Measurements from ENCODE around the gene DYNLT1. TPM values are rescaled to one million over a fixed set of nuclear protein-coding genes. Genes with fewer than 3 reads are reported as not detected.
"Not testable (repeated sequence)": the region's sequence is repeated elsewhere in the genome, so short reads cannot be mapped to it uniquely, and the experiment has no call there.

DYNLT1 gene
- total RNA-seq, 1 donor from 2014 or later: 126 TPM

- Histone ChIP-seq H3K27me3 (ENCODE audit: low read depth) (no peaks in the 10 kb centered on the region), H3K9me3 (replicated peaks) (peaks cover 11% of the 10 kb centered on the region), H3K27ac (replicated peaks) (peak overlapping the region; percentile 49), H3K4me1 (peaks cover 38% of the 10 kb centered on the region), H3K4me3 (no peak overlapping the region), H3K36me3 (peaks cover 32% of the 10 kb centered on the region)
- no peak for TF ChIP-seq CTCF (IDR thresholded peaks at IDR 0.05; ENCODE audit: borderline replicate concordance)
- no peak for DNase-seq
- intact Hi-C loops (cut with micrococcal nuclease): no loop called here
Observed at GRCh38 chr6:158610319-158610968, 34.1 kb downstream of the DYNLT1 start.

- H3K27me3 ChIP-seq (ENCODE audit: low read depth): no peaks in the 10 kb centered on the region
- intact Hi-C loops (cut with micrococcal nuclease): loop anchor here (5.0 to 10.0 kb wide), 2 partner anchors 95 to 392 kb away; no protein-coding TSS in a partner anchor
- H3K4me1 ChIP-seq: peaks cover 38% of the 10 kb centered on the region
- H3K4me3 ChIP-seq: no peak overlapping the region
- H3K9me3 ChIP-seq (replicated peaks): peaks cover 3% of the 10 kb centered on the region
- H3K27ac ChIP-seq (replicated peaks): peak overlapping the region; percentile 49
- H3K36me3 ChIP-seq: peaks cover 25% of the 10 kb centered on the region
- no peak for TF ChIP-seq CTCF (IDR thresholded peaks at IDR 0.05; ENCODE audit: borderline replicate concordance)
- no peak for DNase-seq
Observed at GRCh38 chr6:158609455-158610155, 34.9 kb downstream of the DYNLT1 start.

- H3K4me3 ChIP-seq: no peak overlapping the region
- H3K4me1 ChIP-seq: peaks cover 38% of the 10 kb centered on the region
- intact Hi-C loops (cut with micrococcal nuclease): loop anchor here (5.0 to 10.0 kb wide), 2 partner anchors 93 to 391 kb away; no protein-coding TSS in a partner anchor
- peaks cover 25% of the 10 kb centered on the region for H3K36me3 ChIP-seq
- no peak overlapping the region for H3K27ac ChIP-seq (replicated peaks)
- no peak for DNase-seq
- no peak for TF ChIP-seq CTCF (IDR thresholded peaks at IDR 0.05; ENCODE audit: borderline replicate concordance)
- no peaks in the 10 kb centered on the region for H3K27me3 ChIP-seq (ENCODE audit: low read depth)
- H3K9me3 ChIP-seq (replicated peaks): no peaks in the 10 kb centered on the region
Observed at GRCh38 chr6:158608221-158608620, 36.3 kb downstream of the DYNLT1 start.

- no peak overlapping the region for H3K4me3 ChIP-seq
- intact Hi-C loops (cut with micrococcal nuclease): loop anchor here (5.0 to 10.0 kb wide), 2 partner anchors 93 to 390 kb away; no protein-coding TSS in a partner anchor
- DNase-seq: no peak
- H3K27ac ChIP-seq (replicated peaks): peak overlapping the region; percentile 33
- TF ChIP-seq CTCF (IDR thresholded peaks at IDR 0.05; ENCODE audit: borderline replicate concordance): no peak
- peaks cover 25% of the 10 kb centered on the region for H3K36me3 ChIP-seq
- no peaks in the 10 kb centered on the region for H3K9me3 ChIP-seq (replicated peaks)
- H3K27me3 ChIP-seq (ENCODE audit: low read depth): no peaks in the 10 kb centered on the region
- peaks cover 38% of the 10 kb centered on the region for H3K4me1 ChIP-seq
Observed at GRCh38 chr6:158607411-158608170, 37.0 kb downstream of the DYNLT1 start.

GRCh38 chr6:158606935-158607334 lies 37.6 kb downstream of the DYNLT1 start:
- intact Hi-C loops (cut with micrococcal nuclease): loop anchor here (5.0 to 10.0 kb wide), 2 partner anchors 92 to 390 kb away; no protein-coding TSS in a partner anchor
- no peak overlapping the region for H3K27ac ChIP-seq (replicated peaks)
- no peaks in the 10 kb centered on the region for H3K27me3 ChIP-seq (ENCODE audit: low read depth)
- no peak for TF ChIP-seq CTCF (IDR thresholded peaks at IDR 0.05; ENCODE audit: borderline replicate concordance)
- no peak for DNase-seq
- peaks cover 25% of the 10 kb centered on the region for H3K36me3 ChIP-seq
- no peaks in the 10 kb centered on the region for H3K9me3 ChIP-seq (replicated peaks)
- no peak overlapping the region for H3K4me3 ChIP-seq
- H3K4me1 ChIP-seq: peaks cover 32% of the 10 kb centered on the region

GRCh38 chr6:158606011-158606410 lies 38.5 kb downstream of the DYNLT1 start:
- H3K36me3 ChIP-seq: peaks cover 32% of the 10 kb centered on the region
- not testable (repeated sequence) for DNase-seq; H3K27ac ChIP-seq (replicated peaks); H3K27me3 ChIP-seq (ENCODE audit: low read depth); H3K9me3 ChIP-seq (replicated peaks); H3K4me3 ChIP-seq
- intact Hi-C loops (cut with micrococcal nuclease): loop anchor here (5.0 to 10.0 kb wide), 2 partner anchors 91 to 389 kb away; no protein-coding TSS in a partner anchor
- H3K4me1 ChIP-seq: peaks cover 22% of the 10 kb centered on the region

All from left ventricle myocardium inferior (tissue), 1 donor.